ENCODE results near the gene GALNTL6.

DNA sequence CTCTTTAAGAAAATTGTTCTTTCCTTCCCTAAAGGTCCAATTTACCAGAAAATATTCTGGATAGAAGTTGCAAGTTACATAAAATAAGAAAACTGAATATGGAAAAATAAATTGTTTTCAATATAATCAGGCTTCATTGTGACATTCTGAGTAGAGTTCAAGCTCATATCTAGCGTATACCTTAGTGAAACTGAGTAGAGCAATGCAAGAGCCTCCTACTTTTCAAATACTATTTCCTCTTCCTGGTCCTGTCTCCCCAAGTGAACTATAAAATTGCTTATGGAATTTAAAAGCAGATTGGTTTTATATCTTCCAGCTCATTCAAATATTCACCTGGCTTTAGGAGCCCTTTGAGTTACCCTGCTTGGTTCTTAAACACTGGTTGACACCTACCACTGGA is 1166.1 kb downstream of the GALNTL6 start:
- TF ChIP-seq, protein P1, sequence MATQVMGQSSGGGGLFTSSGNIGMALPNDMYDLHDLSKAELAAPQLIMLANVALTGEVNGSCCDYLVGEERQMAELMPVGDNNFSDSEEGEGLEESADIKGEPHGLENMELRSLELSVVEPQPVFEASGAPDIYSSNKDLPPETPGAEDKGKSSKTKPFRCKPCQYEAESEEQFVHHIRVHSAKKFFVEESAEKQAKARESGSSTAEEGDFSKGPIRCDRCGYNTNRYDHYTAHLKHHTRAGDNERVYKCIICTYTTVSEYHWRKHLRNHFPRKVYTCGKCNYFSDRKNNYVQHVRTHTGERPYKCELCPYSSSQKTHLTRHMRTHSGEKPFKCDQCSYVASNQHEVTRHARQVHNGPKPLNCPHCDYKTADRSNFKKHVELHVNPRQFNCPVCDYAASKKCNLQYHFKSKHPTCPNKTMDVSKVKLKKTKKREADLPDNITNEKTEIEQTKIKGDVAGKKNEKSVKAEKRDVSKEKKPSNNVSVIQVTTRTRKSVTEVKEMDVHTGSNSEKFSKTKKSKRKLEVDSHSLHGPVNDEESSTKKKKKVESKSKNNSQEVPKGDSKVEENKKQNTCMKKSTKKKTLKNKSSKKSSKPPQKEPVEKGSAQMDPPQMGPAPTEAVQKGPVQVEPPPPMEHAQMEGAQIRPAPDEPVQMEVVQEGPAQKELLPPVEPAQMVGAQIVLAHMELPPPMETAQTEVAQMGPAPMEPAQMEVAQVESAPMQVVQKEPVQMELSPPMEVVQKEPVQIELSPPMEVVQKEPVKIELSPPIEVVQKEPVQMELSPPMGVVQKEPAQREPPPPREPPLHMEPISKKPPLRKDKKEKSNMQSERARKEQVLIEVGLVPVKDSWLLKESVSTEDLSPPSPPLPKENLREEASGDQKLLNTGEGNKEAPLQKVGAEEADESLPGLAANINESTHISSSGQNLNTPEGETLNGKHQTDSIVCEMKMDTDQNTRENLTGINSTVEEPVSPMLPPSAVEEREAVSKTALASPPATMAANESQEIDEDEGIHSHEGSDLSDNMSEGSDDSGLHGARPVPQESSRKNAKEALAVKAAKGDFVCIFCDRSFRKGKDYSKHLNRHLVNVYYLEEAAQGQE (IDR thresholded peaks at IDR 0.05; ENCODE audit: insufficient replicate concordance, low read depth): no peak
- TF ChIP-seq POLR2AphosphoS5 (IDR thresholded peaks at IDR 0.05; ENCODE audit: low read depth) (no peak), GABPA (IDR thresholded peaks at IDR 0.05; ENCODE audit: low read depth) (no peak), SPI1 (IDR thresholded peaks at IDR 0.05; ENCODE audit: borderline replicate concordance, low read depth) (no peak)
- TF ChIP-seq, protein P2, sequence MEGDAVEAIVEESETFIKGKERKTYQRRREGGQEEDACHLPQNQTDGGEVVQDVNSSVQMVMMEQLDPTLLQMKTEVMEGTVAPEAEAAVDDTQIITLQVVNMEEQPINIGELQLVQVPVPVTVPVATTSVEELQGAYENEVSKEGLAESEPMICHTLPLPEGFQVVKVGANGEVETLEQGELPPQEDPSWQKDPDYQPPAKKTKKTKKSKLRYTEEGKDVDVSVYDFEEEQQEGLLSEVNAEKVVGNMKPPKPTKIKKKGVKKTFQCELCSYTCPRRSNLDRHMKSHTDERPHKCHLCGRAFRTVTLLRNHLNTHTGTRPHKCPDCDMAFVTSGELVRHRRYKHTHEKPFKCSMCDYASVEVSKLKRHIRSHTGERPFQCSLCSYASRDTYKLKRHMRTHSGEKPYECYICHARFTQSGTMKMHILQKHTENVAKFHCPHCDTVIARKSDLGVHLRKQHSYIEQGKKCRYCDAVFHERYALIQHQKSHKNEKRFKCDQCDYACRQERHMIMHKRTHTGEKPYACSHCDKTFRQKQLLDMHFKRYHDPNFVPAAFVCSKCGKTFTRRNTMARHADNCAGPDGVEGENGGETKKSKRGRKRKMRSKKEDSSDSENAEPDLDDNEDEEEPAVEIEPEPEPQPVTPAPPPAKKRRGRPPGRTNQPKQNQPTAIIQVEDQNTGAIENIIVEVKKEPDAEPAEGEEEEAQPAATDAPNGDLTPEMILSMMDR (IDR thresholded peaks at IDR 0.05; ENCODE audit: insufficient read depth, low read length): no peak

All from HL-60 (cell line).